Ramos (cell line): ENCODE measurements around the gene PTPRM.

Experiments used
- in situ Hi-C: fragments of 300-500 bp; cut with MboI; formaldehyde crosslinking; loops from one replicate; pipeline ENCODE4 v1.14.3; 2022; ENCODE audit warnings: low sequenced_read_pairs; ENCODE audit not compliant: unreplicated experiment

PTPRM gene

DNA sequence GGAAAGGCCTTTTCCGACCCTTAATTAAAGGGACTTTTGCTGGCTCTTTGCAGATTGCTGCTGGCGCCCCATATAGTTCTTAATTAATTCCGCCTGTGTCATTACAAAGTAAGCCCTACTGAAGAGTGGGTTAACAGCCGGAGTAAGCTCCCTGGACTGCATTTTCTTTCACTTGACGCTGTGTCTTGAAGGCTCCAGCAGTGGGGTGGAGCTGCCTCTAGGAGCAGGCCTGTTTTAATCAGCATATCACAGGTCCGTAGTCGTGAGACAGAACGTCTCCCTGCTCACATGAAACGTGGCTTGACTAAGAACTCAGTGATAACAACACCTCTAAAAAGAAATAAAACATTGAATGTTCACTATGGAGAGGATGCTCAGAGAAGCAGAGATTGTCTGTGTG lies 712.2 kb downstream of the PTPRM start:
- in situ Hi-C loops: no loop called here

DNA sequence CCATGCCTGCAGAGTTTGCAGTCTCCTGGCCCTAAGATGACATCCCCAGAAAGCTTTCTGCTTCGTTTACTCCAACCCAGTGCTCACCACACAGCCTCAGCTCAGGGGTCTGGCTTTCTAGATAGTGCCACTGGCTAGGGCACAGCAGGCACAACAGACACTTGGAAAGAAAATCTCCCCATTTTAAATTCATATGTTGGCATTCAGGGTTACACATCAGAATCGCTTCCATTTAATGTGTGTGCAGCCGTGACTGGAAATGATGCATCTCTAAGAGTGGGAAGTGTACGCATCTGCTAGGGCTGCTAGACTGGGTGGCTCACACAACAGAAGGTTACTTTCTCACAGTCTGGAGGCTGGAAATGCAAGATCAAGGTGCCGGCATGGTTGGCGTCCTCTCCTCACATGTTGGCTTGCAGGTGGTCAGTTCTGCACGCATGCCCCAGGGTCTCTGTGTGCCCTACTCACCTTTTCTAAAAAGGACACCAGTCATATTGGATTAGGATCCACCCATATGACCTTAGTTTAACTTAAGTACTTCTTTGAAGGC lies 712.7 kb downstream of the PTPRM start:
- in situ Hi-C loops: no loop called here

DNA sequence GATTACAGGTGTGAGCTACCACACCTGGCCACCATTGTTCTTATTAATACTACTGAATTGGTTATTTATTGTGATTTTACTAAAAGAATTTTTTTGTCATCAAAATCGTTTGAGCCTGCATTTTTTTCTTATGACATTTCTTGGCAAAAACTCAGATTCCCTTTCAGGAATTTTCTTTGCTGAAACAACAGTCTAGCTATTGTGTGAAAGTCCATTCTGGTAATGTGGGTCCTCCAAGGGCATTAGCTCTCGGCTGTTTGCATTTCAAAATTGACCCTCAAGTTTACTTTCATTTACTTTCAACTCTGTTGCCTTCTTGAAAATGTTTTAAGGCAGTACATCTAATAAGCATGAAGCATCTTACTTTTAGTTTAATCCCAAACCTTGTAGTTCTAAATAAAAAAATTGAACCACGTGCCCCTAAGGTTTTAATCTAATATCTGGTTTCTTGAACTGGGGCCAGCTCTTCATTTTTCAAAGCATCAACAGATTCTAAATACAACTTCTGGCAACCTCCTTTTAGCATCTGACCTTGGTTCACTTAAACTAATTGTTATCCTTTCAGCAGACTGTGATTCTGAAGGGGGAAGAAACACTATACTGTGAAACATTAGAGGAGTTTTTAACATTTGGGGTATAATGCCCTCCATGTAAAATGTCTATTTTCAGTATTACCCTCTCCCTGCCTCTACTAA lies 716.9 kb downstream of the PTPRM start:
- in situ Hi-C loops: no loop called here

DNA sequence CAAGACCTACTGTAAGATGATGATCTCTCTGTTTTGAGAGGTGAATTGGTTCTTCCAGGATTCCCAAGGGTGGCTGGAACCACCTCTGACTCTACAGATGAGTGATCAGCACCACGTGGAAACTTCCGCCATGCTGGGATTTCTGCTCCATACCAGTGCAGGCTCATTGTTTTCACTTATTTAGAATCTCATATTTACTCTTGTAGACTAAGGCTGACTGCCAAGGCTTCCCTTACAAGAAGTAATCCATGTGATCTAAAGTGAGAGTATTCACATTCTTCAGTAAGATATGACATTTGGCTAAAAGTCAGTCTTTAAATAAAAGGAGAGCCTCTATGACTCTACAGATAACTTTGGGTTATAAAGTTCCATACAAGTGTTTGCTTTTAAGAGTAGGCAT lies 719.2 kb downstream of the PTPRM start:
- in situ Hi-C loops: no loop called here

DNA sequence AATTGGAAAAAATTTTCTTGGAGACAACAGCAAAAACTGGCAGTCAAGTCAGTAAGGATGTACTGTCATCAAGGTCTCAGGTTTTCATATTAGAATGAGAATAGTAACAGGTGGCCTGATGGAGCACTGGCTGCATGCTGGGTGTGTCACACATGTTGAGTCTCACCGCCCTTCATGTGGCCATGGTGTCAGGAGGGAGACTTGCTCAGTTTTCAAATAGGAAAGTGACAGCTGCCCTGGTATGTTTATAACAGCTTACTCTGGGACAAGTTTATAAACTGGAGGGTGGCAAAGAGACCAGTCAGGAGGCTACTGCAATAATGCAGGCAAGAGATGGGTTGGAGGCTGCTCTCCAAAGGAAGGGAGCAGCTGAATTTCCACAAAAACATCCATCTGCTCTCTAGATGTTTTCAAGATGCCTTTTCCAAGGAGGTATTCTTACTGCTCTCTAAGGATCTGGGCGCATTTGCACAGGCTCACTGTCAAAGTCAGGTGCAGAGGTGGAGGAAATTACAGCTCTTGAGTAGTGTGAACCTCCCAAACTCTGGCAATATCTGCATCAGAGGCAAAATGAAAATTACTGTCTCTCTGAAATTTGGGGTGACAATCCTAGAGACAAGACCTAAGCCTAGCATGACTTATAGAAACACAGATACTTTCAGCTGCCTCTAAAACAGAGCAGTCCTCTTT lies 720.2 kb downstream of the PTPRM start:
- in situ Hi-C loops: no loop called here

DNA sequence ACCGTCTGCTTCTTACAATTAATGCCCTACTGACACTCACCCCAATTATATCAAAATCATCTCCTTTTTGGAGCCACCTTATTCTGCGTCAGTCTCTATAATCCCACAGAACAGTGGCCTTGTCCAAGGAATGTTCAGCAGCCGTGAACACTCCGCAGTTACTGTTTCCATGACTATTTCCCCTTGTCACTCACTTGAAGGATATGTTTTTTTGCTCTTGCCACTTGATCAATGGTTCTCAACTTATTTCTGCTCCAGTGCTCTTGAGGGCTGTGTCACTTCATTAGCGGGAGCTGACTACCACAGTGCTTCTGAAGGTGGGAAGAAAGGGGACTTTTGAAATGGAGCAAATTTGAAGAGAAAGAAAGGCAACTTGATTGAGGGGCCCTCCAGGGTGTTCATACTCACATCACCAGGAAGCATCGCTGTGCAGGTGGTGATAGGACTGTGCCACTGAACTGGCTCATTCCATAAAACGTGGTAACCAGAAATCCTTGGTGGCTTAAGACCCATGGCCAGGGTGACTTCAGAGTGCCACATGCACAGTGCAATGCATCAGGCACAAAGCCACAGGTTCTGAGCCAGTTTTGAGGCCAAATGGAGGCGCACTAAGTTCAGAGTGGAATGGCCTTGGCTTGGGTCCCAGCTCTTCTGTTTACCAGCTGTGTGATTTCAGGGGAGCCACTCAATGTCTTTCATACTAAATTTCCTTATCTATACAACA lies 721.5 kb downstream of the PTPRM start:
- in situ Hi-C loops: no loop called here

DNA sequence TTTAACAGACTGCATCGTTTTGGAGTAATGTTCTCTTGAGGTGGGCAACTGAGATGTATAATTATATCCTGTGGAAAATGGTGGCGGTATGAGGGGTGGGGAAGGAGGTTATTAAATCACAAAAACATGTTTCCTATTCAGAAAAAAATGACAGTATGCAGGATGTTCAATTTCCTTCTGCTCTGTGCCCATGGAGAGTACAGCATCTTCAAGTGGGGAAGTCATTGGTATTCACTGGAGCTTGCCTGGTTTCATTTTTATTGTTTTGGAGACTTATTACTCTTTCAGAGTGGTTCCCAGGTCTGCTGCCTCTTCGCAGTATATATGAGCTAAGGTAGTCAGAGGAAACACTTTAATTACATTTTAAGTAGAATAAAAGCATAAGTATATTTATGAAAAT lies 723.3 kb downstream of the PTPRM start:
- in situ Hi-C loops: no loop called here

DNA sequence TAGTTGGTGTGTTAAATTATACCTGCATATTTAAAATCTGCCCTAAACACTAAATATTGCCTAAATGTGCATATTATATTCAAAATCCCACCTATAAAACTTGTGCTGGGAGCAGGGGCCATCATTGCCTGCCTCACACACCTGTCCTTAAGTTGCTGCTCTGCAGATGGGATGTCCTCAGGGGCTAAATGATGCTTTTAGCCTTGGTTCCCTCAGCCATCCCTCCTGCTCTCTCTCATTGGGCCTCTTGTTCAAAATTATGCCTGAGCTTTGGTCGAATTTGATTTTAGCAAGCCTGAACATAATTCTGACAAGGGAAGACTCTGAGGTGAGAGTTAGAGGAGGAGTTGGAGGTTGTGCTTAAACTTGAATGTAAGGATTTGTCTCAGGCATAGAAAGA lies 723.8 kb downstream of the PTPRM start:
- in situ Hi-C loops: no loop called here

DNA sequence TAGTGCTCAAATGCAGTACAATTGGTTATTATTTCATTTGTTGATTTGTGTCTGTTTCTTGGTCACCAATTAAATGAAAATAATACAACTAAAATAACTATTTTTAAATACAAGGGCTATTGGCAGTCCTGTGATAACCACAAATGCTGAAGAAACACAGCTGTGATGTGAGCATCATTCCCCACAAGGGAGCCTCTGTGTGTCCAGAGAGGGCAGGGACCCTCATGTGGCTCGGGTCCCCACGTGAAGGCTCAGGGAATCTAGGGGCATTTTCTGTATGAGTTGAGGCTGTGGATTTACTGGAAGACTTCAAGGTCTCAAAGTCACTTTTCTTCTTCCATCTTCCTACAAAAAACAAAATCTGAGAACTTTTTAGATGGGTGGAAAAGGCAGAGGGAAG lies 726.1 kb downstream of the PTPRM start:
- in situ Hi-C loops: no loop called here

DNA sequence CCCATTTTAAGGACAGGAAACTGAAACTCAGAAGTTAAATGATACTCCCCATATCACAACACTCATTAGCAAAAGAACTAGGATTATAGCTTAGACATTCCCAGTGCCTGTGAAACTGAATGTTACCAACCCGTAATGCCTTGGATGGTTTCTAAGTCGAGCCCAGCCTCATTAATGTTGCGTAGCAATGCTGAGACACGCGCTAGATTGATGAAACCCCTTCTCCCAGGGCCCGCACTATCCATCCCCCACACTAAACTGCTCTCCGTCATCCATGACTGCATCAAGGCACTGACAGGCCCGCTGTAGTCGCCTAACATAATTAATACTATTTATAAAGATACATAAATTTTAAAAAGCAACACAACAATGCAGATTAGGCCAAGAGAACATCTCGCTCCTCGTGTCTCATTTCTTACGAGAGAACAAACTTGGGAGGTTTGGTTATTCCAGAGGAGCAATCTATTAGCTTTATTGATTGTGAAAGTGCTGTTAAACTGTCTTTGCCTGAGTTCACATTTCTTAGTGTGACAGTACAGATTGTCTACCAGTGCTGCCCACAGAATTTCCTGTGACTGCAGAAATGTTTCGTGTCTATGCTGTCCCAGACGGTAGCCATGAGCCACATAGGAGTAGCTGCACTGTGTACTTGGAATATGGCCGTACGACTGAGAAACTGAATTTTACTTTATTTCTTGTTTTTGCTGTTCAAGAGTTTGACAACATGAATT lies 729.9 kb downstream of the PTPRM start:
- in situ Hi-C loops: no loop called here

DNA sequence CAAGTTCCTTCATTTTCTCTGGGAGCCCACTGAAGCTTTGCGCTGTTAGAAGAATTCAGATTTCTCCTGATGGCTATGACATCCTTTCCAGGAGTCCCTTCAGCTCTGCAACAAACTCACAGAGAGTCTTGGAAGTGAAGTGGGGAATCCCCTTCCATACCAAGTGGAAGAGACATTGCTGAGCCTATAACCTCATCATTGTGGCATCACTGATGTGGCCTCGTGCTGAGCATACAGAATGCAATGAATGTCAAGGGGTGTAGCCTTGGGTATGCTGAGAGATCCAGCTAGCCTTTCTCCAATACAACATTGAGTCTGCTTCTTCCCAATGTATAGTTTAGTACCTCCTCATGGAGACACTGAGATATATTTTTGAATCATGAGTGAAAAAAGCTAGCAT lies 731.1 kb downstream of the PTPRM start:
- in situ Hi-C loops: no loop called here

DNA sequence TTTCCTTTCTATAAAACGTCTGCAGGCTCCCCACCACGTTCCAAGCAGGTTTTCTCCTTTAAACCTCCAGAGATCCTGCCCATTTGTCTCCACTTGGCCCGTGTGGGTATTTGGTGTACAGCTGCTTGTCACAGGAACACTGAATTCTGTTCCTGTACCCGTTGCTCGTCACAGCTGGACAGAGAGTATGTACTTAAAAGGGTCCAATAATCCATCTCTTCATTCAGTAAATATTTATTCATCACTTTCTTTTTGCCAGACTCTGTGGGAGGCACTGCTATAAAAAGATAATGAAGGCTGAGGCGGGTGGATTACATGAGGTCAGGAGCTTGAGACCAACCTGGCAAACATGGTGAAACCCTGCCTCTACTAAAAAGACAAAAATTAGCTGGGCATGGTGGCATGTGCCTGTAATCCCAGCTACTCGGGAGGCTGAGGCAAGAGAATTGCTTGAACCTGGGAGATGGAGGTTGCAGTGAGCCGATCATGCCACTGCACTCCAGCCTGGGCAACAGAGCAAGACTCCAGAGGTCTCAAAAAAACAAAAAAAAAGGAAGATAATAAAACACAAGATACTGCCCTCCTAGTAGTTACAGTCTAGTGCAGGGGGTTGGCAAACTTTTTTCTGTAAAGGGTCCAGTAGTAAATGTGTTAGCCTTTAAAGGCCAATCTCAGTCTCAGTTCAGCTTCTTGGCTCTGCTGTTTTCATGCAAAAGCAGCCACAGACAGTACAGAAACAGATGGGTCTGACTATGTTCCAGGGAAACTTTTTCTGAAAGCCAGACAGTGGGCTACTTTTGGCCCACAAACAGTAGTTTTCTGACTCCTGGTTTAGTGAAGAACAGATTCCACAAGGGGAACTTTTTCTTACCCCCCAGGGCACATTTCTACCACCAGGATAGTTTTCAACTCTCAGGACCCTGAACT lies 732.2 kb downstream of the PTPRM start:
- in situ Hi-C loops: no loop called here

DNA sequence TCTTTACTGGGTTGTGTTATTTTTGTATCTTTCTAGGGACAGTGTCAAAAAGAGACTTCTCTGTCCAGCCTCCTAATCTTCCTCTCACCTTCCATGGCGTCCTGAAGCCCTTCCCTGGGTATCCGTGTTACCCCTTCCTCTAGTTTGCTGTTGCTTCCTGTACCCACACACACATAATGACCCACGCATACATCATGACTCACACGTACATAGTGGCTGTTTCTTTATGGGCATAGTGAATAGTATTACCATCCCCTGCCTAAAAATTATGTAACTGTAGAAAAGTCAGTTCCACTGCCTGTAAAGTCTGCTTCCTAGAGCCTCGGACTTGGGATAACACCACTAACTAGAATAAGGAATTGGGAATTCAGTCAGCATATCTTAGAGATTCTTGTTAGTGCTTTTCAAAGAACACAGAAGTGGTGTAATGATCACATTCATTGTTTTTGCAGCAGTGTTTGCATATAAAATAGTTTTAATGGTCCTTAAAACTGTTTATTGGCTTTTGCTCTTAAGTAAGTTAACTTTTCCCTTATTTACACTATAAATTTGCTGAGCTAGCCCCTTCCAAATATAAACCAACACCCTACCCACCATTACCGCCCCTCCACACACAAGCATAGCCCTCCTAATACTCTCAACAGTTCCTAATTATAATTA lies 733.8 kb downstream of the PTPRM start:
- in situ Hi-C loops: no loop called here

DNA sequence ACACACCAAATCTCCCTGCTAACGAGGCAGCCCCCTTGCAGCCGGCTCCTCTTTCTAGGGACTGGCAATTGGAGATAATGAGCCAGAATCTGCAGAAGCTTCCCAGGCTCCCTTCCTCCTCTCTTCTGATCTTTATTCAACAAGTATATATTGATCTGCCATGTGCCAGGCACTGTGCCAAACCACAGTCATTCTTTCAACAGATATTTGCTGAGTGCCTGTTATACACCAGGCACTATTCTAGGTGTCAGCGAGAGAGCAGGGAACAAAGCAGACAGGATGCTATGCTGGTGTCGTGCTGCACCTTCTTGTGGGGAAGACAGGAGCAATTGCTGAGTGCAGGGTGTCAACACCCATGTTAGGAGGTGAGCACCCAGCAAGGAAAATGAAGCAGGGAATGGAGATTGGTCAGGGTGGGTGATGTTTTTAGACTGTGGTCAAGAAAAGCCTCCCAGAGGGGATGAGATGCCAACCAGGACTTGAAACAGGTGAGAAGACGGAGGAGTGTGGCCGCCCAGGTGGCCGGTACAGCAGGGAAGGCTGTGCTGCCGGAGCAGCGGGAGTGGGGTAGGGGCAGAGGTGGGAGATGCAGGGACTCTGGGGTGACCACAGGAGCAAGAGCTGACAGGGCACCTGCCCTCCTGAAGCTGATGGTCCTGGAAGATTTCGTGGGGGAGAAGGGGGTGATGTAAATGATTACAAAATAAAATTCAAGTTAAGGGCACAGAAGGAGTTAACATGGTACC lies 734.5 kb downstream of the PTPRM start:
- in situ Hi-C loops: no loop called here

DNA sequence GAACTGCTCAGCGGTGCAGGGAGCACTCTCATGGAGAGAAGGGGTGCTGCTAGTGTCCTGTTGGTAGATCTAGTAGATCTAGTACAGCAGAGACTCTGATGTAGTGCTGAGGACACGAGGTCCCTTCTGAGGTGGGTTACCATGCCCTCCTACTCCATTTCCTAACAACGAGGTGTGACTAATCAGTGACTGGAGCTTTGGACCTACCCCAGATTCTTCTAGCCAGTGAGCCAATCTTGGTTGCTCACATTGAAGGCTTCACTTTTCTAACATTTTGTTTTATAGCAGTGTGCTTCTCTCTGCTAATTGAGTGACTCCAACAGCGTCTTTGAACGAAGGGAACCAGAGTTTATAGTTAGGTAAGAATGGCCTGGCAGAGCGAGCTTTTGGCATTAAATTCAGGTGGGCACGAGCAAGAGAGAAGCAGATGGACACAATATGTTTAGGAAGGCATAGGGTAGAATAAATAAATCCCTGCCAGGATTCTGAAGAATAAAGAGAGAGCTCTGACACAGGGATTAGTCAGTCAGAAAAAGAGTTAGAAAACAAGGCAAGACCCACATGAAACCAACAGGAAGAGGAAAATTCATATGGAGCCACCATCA lies 736.1 kb downstream of the PTPRM start:
- in situ Hi-C loops: no loop called here

DNA sequence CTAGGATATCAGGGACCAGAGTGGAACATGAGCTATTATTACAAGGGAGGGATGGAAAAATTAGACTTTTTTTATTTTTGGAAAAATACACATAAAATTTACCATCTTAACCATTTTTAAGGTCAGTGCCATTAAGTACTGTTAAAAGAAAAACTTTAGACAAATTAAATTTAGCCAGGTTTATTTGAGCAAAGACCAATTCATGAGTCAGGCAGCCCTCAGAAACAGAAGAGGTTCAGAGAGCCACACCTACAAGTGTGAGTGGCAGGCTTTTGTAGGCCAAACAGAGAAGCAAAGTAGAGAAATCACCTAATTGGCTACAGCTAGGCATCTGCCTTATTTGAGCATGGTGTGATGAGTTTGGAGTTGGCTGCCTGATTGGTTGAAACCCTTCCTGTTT lies 740.8 kb downstream of the PTPRM start:
- in situ Hi-C loops: no loop called here

DNA sequence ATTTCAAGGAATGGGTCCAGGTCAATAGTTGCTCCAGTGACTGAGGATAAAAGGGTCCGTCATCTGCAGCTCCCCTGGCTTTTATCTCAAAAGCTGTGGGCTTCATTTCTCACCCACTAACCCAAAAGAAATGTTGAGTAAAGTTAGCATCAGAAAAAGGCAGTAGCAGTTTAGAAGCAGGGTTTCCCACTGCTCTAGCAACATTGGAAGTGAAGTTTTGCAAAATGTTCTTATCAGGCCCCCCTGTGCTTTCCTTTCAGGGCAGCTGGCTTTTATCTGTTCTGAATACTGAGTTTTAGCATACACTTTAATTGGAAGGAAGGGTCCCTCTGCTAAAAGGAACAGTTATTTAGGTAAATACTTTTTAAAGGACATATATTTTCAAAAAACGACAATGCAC lies 745.9 kb downstream of the PTPRM start:
- in situ Hi-C loops: no loop called here

DNA sequence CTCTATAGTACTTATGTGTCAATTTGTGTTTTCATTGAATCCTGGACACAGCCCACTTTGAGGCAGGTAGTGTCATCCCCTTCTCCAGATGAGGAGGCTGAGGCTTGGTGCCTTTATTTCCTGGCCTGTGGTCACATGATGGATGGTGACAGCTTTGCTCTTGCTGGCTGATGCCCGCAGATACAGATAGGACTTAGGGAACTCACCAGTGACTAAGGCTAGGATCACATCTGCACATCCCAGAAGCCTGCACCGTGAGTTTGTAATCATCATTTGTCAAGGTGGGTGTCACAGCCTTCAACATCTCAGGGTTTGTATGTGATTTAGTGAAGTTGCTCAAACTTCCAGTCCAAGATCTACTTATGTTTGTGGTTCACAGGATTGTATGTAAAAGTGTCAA lies 747.0 kb downstream of the PTPRM start:
- in situ Hi-C loops: no loop called here
